Measurements from ENCODE around the gene VWA2. TPM values are rescaled to one million over a fixed set of nuclear protein-coding genes. Genes with fewer than 3 reads are reported as not detected.

Gene VWA2
- total and polyA plus RNA-seq, 4 donors: 1.6 to 18.3 (median 8.4) TPM

DNA sequence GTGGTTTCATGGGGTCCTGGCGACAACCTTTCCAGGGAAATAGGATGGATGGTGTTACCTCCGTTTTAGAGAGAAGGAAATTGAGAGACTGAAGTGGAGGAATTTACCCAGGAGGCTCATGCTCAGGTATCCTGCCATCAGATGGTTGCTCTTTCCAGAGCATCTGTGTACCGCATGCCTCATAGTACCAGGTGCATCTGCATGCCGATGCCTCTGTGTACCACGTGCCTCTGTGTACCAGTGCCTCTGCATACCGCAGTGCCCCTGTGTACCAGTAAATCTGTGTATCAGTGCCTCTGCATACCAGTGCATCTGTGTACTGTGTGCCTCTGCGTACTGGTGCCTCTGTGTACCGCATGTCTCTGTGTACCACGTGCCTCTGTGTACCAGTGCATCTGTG, 3.2 kb downstream of the VWA2 start:
- Histone ChIP-seq H3K4me3 (no peak overlapping the region), H3K36me3 (ENCODE audit: control insufficient read depth in 4 of 4, insufficient read depth in 4 of 4, low read length in 4 of 4) (no peaks in the 10 kb centered on the region), H3K27ac (ENCODE audit: low read depth in 1 of 2, low read length in 1 of 2) (peak overlapping the region in 1 of 2 donors; percentile 15), H3K9ac (ENCODE audit: insufficient read depth in 1 of 2, low read length in 2 of 2) (no peak overlapping the region), H3K9me3 (ENCODE audit: control insufficient read depth in 4 of 4, insufficient read depth in 3 of 4, low read length in 3 of 4) (peaks cover 0 to 3% (median 0%) of the 10 kb centered on the region in 4 donors), H3K27me3 (ENCODE audit: control insufficient read depth in 3 of 3, insufficient read depth in 3 of 3, low read length in 2 of 3) (peaks cover 0 to 47% (median 36%) of the 10 kb centered on the region in 3 donors), H3K4me1 (ENCODE audit: control insufficient read depth in 5 of 5, insufficient read depth in 5 of 5, low read length in 5 of 5) (peaks cover 0 to 20% (median 0%) of the 10 kb centered on the region in 5 donors)
- DNase-seq (no peak), ATAC-seq (ENCODE audit: insufficient read depth, low FRiP score) (no peak)
- TF ChIP-seq, protein P1, sequence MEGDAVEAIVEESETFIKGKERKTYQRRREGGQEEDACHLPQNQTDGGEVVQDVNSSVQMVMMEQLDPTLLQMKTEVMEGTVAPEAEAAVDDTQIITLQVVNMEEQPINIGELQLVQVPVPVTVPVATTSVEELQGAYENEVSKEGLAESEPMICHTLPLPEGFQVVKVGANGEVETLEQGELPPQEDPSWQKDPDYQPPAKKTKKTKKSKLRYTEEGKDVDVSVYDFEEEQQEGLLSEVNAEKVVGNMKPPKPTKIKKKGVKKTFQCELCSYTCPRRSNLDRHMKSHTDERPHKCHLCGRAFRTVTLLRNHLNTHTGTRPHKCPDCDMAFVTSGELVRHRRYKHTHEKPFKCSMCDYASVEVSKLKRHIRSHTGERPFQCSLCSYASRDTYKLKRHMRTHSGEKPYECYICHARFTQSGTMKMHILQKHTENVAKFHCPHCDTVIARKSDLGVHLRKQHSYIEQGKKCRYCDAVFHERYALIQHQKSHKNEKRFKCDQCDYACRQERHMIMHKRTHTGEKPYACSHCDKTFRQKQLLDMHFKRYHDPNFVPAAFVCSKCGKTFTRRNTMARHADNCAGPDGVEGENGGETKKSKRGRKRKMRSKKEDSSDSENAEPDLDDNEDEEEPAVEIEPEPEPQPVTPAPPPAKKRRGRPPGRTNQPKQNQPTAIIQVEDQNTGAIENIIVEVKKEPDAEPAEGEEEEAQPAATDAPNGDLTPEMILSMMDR (IDR thresholded peaks at IDR 0.05; ENCODE audit: control extremely low read depth, extremely low read depth): no peak
- WGBS, 2 donors: 89% methylated on average over 9 of the region's 9 CpGs

- no peak for DNase-seq
- peak overlapping the region in 1 of 2 donors; percentile 20 for H3K27ac ChIP-seq (ENCODE audit: low read depth in 1 of 2, low read length in 1 of 2)
- peaks cover 0 to 3% (median 0%) of the 10 kb centered on the region in 4 donors for H3K9me3 ChIP-seq (ENCODE audit: control insufficient read depth in 4 of 4, insufficient read depth in 3 of 4, low read length in 3 of 4)
- H3K27me3 ChIP-seq (ENCODE audit: control insufficient read depth in 3 of 3, insufficient read depth in 3 of 3, low read length in 2 of 3): peaks cover 0 to 35% (median 29%) of the 10 kb centered on the region in 3 donors
- ATAC-seq (ENCODE audit: insufficient read depth, low FRiP score): no peak
- TF ChIP-seq, protein P1 (IDR thresholded peaks at IDR 0.05; ENCODE audit: control extremely low read depth, extremely low read depth): no peak
- peaks cover 0 to 22% (median 0%) of the 10 kb centered on the region in 5 donors for H3K4me1 ChIP-seq (ENCODE audit: control insufficient read depth in 5 of 5, insufficient read depth in 5 of 5, low read length in 5 of 5)
- H3K9ac ChIP-seq (ENCODE audit: insufficient read depth in 1 of 2, low read length in 2 of 2): no peak overlapping the region
- no peak overlapping the region for H3K4me3 ChIP-seq
- WGBS, 2 donors: 69 to 73% methylated on average over 9 of the region's 9 CpGs
- H3K36me3 ChIP-seq (ENCODE audit: control insufficient read depth in 4 of 4, insufficient read depth in 4 of 4, low read length in 4 of 4): no peaks in the 10 kb centered on the region
Observed at GRCh38 chr10:114243661-114244060, 4.6 kb downstream of the VWA2 start.

GRCh38 chr10:114244126-114244525, 5.1 kb downstream of the VWA2 start:
- no peak overlapping the region for H3K9ac ChIP-seq (ENCODE audit: insufficient read depth in 1 of 2, low read length in 2 of 2)
- H3K4me3 ChIP-seq: no peak overlapping the region
- H3K27me3 ChIP-seq (ENCODE audit: control insufficient read depth in 3 of 3, insufficient read depth in 3 of 3, low read length in 2 of 3): peaks cover 0 to 30% (median 25%) of the 10 kb centered on the region in 3 donors
- peaks cover 0 to 22% (median 0%) of the 10 kb centered on the region in 5 donors for H3K4me1 ChIP-seq (ENCODE audit: control insufficient read depth in 5 of 5, insufficient read depth in 5 of 5, low read length in 5 of 5)
- 36 to 52% methylated on average over 6 of the region's 6 CpGs for WGBS, 2 donors
- H3K27ac ChIP-seq (ENCODE audit: low read depth in 1 of 2, low read length in 1 of 2): peak overlapping the region in 1 of 2 donors; percentile 17
- TF ChIP-seq, protein P1 (IDR thresholded peaks at IDR 0.05; ENCODE audit: control extremely low read depth, extremely low read depth): no peak
- DNase-seq (no peak), ATAC-seq (ENCODE audit: insufficient read depth, low FRiP score) (no peak)
- H3K36me3 ChIP-seq (ENCODE audit: control insufficient read depth in 4 of 4, insufficient read depth in 4 of 4, low read length in 4 of 4): no peaks in the 10 kb centered on the region
- peaks cover 0 to 3% (median 0%) of the 10 kb centered on the region in 4 donors for H3K9me3 ChIP-seq (ENCODE audit: control insufficient read depth in 4 of 4, insufficient read depth in 3 of 4, low read length in 3 of 4)
